ENCODE results near the gene DLEC1. TPM values are rescaled to one million over a fixed set of nuclear protein-coding genes. Genes with fewer than 3 reads are reported as not detected.
A peak's percentile ranks its signal among the peaks of the same experiment; 100 is the strongest.

DLEC1 gene
- total RNA-seq, 1 donor from 2014 or later: 0.54 TPM

GRCh38 chr3:38148311-38148882 lies 109.4 kb downstream of the DLEC1 start:
- DNase-seq (ENCODE audit: low read depth) (no peak), FAIRE-seq (no peak)
- no peak overlapping the region for H3K4me3 Mint-ChIP-seq (ENCODE audit: unreplicated experiment)
- H4K20me1 ChIP-seq (ENCODE audit: insufficient read depth, low read length): no peaks in the 10 kb centered on the region
- no peak overlapping the region for H3K9ac ChIP-seq (ENCODE audit: low read length)
- H3K4me1 Mint-ChIP-seq (ENCODE audit: low read depth, unreplicated experiment): peaks cover 3% of the 10 kb centered on the region
- no peak overlapping the region for H3K27ac Mint-ChIP-seq (ENCODE audit: unreplicated experiment)
- H3K4me3 ChIP-seq (ENCODE audit: insufficient read depth, low read depth, low read length): no peak overlapping the region
- H3K9me3 ChIP-seq (ENCODE audit: insufficient read depth, low read depth, low read length): no peaks in the 10 kb centered on the region
- no peak overlapping the region for H3K4me2 ChIP-seq (ENCODE audit: low read length)
- no peaks in the 10 kb centered on the region for H3K27me3 Mint-ChIP-seq (ENCODE audit: low read depth, unreplicated experiment)
- H3K27ac ChIP-seq (ENCODE audit: low read depth, low read length): no peak overlapping the region
- peaks cover 7% of the 10 kb centered on the region for H3K4me1 ChIP-seq (ENCODE audit: insufficient read depth, low read length)
- no peaks in the 10 kb centered on the region for H3K36me3 Mint-ChIP-seq (ENCODE audit: low read depth, unreplicated experiment)
- no peaks in the 10 kb centered on the region for H3K27me3 ChIP-seq (ENCODE audit: insufficient read depth, low read length)
- no peaks in the 10 kb centered on the region for H3K79me2 ChIP-seq (ENCODE audit: insufficient read depth, low read length)
- TF ChIP-seq EZH2 (IDR thresholded peaks at IDR 0.05; ENCODE audit: insufficient read depth, low read length): no peak
- TF ChIP-seq, protein P1, sequence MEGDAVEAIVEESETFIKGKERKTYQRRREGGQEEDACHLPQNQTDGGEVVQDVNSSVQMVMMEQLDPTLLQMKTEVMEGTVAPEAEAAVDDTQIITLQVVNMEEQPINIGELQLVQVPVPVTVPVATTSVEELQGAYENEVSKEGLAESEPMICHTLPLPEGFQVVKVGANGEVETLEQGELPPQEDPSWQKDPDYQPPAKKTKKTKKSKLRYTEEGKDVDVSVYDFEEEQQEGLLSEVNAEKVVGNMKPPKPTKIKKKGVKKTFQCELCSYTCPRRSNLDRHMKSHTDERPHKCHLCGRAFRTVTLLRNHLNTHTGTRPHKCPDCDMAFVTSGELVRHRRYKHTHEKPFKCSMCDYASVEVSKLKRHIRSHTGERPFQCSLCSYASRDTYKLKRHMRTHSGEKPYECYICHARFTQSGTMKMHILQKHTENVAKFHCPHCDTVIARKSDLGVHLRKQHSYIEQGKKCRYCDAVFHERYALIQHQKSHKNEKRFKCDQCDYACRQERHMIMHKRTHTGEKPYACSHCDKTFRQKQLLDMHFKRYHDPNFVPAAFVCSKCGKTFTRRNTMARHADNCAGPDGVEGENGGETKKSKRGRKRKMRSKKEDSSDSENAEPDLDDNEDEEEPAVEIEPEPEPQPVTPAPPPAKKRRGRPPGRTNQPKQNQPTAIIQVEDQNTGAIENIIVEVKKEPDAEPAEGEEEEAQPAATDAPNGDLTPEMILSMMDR (IDR thresholded peaks at IDR 0.05; ENCODE audit: insufficient read depth, low read depth, low read length): no peak
- H3K9me3 Mint-ChIP-seq (ENCODE audit: unreplicated experiment): peaks cover 3% of the 10 kb centered on the region
- no peaks in the 10 kb centered on the region for H3K36me3 ChIP-seq (ENCODE audit: insufficient read depth, low read length)
- no peak overlapping the region for H2AFZ ChIP-seq (ENCODE audit: low read depth, low read length)

DNA sequence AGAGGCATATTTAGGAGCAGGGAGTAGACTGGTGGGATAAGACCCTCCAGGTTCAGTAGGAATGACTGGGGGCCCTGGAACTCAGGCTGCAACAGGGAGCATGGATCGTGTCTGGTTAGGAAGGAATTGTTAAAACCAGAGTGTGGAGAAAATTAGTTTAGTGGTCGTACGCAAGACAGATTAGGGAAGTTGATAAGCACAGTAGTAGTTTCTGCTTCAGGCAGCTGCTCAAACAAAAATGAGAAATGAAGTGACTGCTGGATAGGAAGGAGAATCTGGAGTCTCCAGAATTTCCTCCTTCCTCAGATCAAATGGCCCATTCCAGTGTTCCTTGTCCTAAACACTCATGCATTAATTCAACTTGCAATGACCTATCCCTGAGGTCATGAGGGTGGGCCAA lies 110.7 kb downstream of the DLEC1 start:
- Histone ChIP-seq H3K27me3 (ENCODE audit: insufficient read depth, low read length) (no peaks in the 10 kb centered on the region), H3K9me3 (ENCODE audit: insufficient read depth, low read depth, low read length) (no peaks in the 10 kb centered on the region), H3K4me2 (ENCODE audit: low read length) (no peak overlapping the region), H2AFZ (ENCODE audit: low read depth, low read length) (no peak overlapping the region), H3K9ac (ENCODE audit: low read length) (no peak overlapping the region), H3K79me2 (ENCODE audit: insufficient read depth, low read length) (no peaks in the 10 kb centered on the region), H3K27ac (ENCODE audit: low read depth, low read length) (no peak overlapping the region), H4K20me1 (ENCODE audit: insufficient read depth, low read length) (no peaks in the 10 kb centered on the region), H3K4me1 (ENCODE audit: insufficient read depth, low read length) (peaks cover 7% of the 10 kb centered on the region), H3K36me3 (ENCODE audit: insufficient read depth, low read length) (no peaks in the 10 kb centered on the region), H3K4me3 (ENCODE audit: insufficient read depth, low read depth, low read length) (no peak overlapping the region)
- peaks cover 3% of the 10 kb centered on the region for H3K9me3 Mint-ChIP-seq (ENCODE audit: unreplicated experiment)
- H3K4me1 Mint-ChIP-seq (ENCODE audit: low read depth, unreplicated experiment): peaks cover 3% of the 10 kb centered on the region
- DNase-seq (ENCODE audit: low read depth) (no peak), FAIRE-seq (no peak)
- no peaks in the 10 kb centered on the region for H3K36me3 Mint-ChIP-seq (ENCODE audit: low read depth, unreplicated experiment)
- no peaks in the 10 kb centered on the region for H3K27me3 Mint-ChIP-seq (ENCODE audit: low read depth, unreplicated experiment)
- TF ChIP-seq EZH2 (IDR thresholded peaks at IDR 0.05; ENCODE audit: insufficient read depth, low read length): no peak
- TF ChIP-seq, protein P1 (IDR thresholded peaks at IDR 0.05; ENCODE audit: insufficient read depth, low read depth, low read length): no peak
- H3K27ac Mint-ChIP-seq (ENCODE audit: unreplicated experiment): no peak overlapping the region
- H3K4me3 Mint-ChIP-seq (ENCODE audit: unreplicated experiment): no peak overlapping the region

- H3K4me1 ChIP-seq (ENCODE audit: insufficient read depth, low read length): peaks cover 7% of the 10 kb centered on the region
- peak overlapping the region; percentile 42 for H3K4me3 Mint-ChIP-seq (ENCODE audit: unreplicated experiment)
- no peaks in the 10 kb centered on the region for H3K79me2 ChIP-seq (ENCODE audit: insufficient read depth, low read length)
- no peaks in the 10 kb centered on the region for H3K27me3 Mint-ChIP-seq (ENCODE audit: low read depth, unreplicated experiment)
- no peak for DNase-seq (ENCODE audit: low read depth)
- no peak overlapping the region for H3K27ac Mint-ChIP-seq (ENCODE audit: unreplicated experiment)
- FAIRE-seq: no peak
- H3K36me3 Mint-ChIP-seq (ENCODE audit: low read depth, unreplicated experiment): no peaks in the 10 kb centered on the region
- H3K9me3 Mint-ChIP-seq (ENCODE audit: unreplicated experiment): peaks cover 3% of the 10 kb centered on the region
- H3K27ac ChIP-seq (ENCODE audit: low read depth, low read length): no peak overlapping the region
- no peak overlapping the region for H2AFZ ChIP-seq (ENCODE audit: low read depth, low read length)
- TF ChIP-seq EZH2 (IDR thresholded peaks at IDR 0.05; ENCODE audit: insufficient read depth, low read length): no peak
- TF ChIP-seq, protein P1 (IDR thresholded peaks at IDR 0.05; ENCODE audit: insufficient read depth, low read depth, low read length): no peak
- H4K20me1 ChIP-seq (ENCODE audit: insufficient read depth, low read length): no peaks in the 10 kb centered on the region
- no peak overlapping the region for H3K4me2 ChIP-seq (ENCODE audit: low read length)
- H3K27me3 ChIP-seq (ENCODE audit: insufficient read depth, low read length): no peaks in the 10 kb centered on the region
- H3K4me3 ChIP-seq (ENCODE audit: insufficient read depth, low read depth, low read length): no peak overlapping the region
- no peak overlapping the region for H3K9ac ChIP-seq (ENCODE audit: low read length)
- no peaks in the 10 kb centered on the region for H3K9me3 ChIP-seq (ENCODE audit: insufficient read depth, low read depth, low read length)
- no peaks in the 10 kb centered on the region for H3K36me3 ChIP-seq (ENCODE audit: insufficient read depth, low read length)
- H3K4me1 Mint-ChIP-seq (ENCODE audit: low read depth, unreplicated experiment): peaks cover 3% of the 10 kb centered on the region
Measured at GRCh38 chr3:38150780-38151528, 111.9 kb downstream of the DLEC1 start.
